H9 (cell line): ENCODE data around the gene PCDH10. TPM values are rescaled to one million over a fixed set of nuclear protein-coding genes. Genes with fewer than 3 reads are reported as not detected.

Experiments used
- DNase-seq: peaks from one replicate; pipeline ENCODE4 v3.0.0-alpha.2; 2017
- H2AFZ ChIP-seq: one replicate; pipeline ENCODE4 v1.6.1; 2013; ENCODE audit warnings: mild to moderate bottlenecking, low read length, control low read depth, moderate library complexity
- H2AK5ac ChIP-seq: 2 replicates; pipeline ENCODE4 v1.6.1; 2013; ENCODE audit warnings: low read length, control low read depth, mixed read lengths; ENCODE audit not compliant: insufficient read length
- H2BK120ac ChIP-seq: one replicate; pipeline ENCODE4 v1.6.1; 2013; ENCODE audit warnings: low read depth, mild to moderate bottlenecking, low read length, control low read depth, inconsistent platforms; ENCODE audit not compliant: poor library complexity, severe bottlenecking
- H2BK12ac ChIP-seq: 2 replicates; pipeline ENCODE4 v1.6.1; 2013; ENCODE audit warnings: low read length, control low read depth, mixed read lengths, low read depth; ENCODE audit not compliant: insufficient read length
- H2BK15ac ChIP-seq: 2 replicates; pipeline ENCODE4 v1.6.1; 2013; ENCODE audit warnings: low read depth, low read length, control low read depth
- H2BK20ac ChIP-seq: one replicate; pipeline ENCODE4 v1.6.1; 2013; ENCODE audit warnings: low read depth, mild to moderate bottlenecking, low read length, control low read depth, inconsistent platforms; ENCODE audit not compliant: poor library complexity, severe bottlenecking
- H2BK5ac ChIP-seq: 2 replicates; pipeline ENCODE4 v1.6.1; 2013; ENCODE audit warnings: low read length, control low read depth, mixed read lengths; ENCODE audit not compliant: insufficient read length
- H3K14ac ChIP-seq: 2 replicates; pipeline ENCODE4 v1.6.1; 2013; ENCODE audit warnings: low read length, control low read depth; ENCODE audit not compliant: insufficient read depth
- H3K18ac ChIP-seq: 2 replicates; pipeline ENCODE4 v1.6.1; 2013; ENCODE audit warnings: low read depth, mild to moderate bottlenecking, mixed read lengths, low read length, control low read depth; ENCODE audit not compliant: insufficient read length
- H3K23ac ChIP-seq: 2 replicates; pipeline ENCODE4 v1.6.1; 2013; ENCODE audit warnings: low read length, control low read depth, mixed read lengths, low read depth; ENCODE audit not compliant: insufficient read length
- H3K23me2 ChIP-seq: 2 replicates; pipeline ENCODE4 v1.6.1; 2013; ENCODE audit warnings: low read depth, mild to moderate bottlenecking, mixed read lengths, low read length, control low read depth; ENCODE audit not compliant: insufficient read length, poor library complexity, severe bottlenecking
- H3K27ac ChIP-seq: 2 replicates; pipeline ENCODE4 v1.5.1; 2013; ENCODE audit warnings: low read length, control low read depth, mixed read lengths, low read depth; ENCODE audit not compliant: insufficient read length
- H3K27me3 ChIP-seq: 2 replicates; pipeline ENCODE4 v1.6.1; 2013; ENCODE audit warnings: low read length, control low read depth, inconsistent platforms; ENCODE audit not compliant: insufficient read depth
- H3K4ac ChIP-seq: 2 replicates; pipeline ENCODE4 v1.6.1; 2013; ENCODE audit warnings: low read depth, mild to moderate bottlenecking, control low read depth, inconsistent platforms, low read length, moderate library complexity
- H3K4me1 ChIP-seq: 2 replicates; pipeline ENCODE4 v1.6.1; 2013; ENCODE audit warnings: low read length, control low read depth, inconsistent platforms; ENCODE audit not compliant: insufficient read depth
- H3K4me2 ChIP-seq: 2 replicates; pipeline ENCODE4 v1.6.1; 2013; ENCODE audit warnings: low read length, control low read depth, mixed read lengths; ENCODE audit not compliant: insufficient read length, insufficient read depth
- H3K56ac ChIP-seq: 2 replicates; pipeline ENCODE4 v1.6.1; 2013; ENCODE audit warnings: low read depth, mild to moderate bottlenecking, mixed read lengths, low read length, control low read depth; ENCODE audit not compliant: insufficient read length
- H3K79me1 ChIP-seq: 2 replicates; pipeline ENCODE4 v1.6.1; 2013; ENCODE audit warnings: low read depth, mild to moderate bottlenecking, moderate library complexity, low read length, control low read depth, inconsistent platforms; ENCODE audit not compliant: insufficient read depth, poor library complexity, severe bottlenecking
- H3K79me2 ChIP-seq: 2 replicates; pipeline ENCODE4 v1.6.1; 2013; ENCODE audit warnings: low read length, control low read depth, inconsistent platforms; ENCODE audit not compliant: insufficient read depth
- H3K9ac ChIP-seq: 2 replicates; pipeline ENCODE4 v1.6.1; 2013; ENCODE audit warnings: low read length, control low read depth, mixed read lengths; ENCODE audit not compliant: insufficient read length; ENCODE audit errors: extremely low read depth
- H3K9me3 ChIP-seq: one replicate; pipeline ENCODE4 v1.6.1; 2013; ENCODE audit warnings: low read depth, low read length, inconsistent platforms; ENCODE audit not compliant: control insufficient read depth
- H3T11ph ChIP-seq: one replicate; pipeline ENCODE4 v1.6.1; 2013; ENCODE audit warnings: mild to moderate bottlenecking, low read length, control low read depth, inconsistent platforms
- H4K20me1 ChIP-seq: one replicate; pipeline ENCODE4 v1.6.1; 2013; ENCODE audit not compliant: control insufficient read depth, insufficient read length, insufficient read depth
- H4K5ac ChIP-seq: 2 replicates; pipeline ENCODE4 v1.6.1; 2013; ENCODE audit warnings: low read depth, mild to moderate bottlenecking, mixed read lengths, low read length, control low read depth; ENCODE audit not compliant: insufficient read length
- H4K8ac ChIP-seq: replicated peaks from 2 replicates; pipeline ENCODE4 v1.6.1; 2013; ENCODE audit warnings: low read length, control low read depth, mixed read lengths, low read depth; ENCODE audit not compliant: insufficient read length
- H4K91ac ChIP-seq: 2 replicates; pipeline ENCODE4 v1.6.1; 2013; ENCODE audit warnings: low read depth, mild to moderate bottlenecking, moderate library complexity, mixed read lengths, low read length, control low read depth; ENCODE audit not compliant: insufficient read length
- H3K27ac Mint-ChIP-seq, 3 experiments: 2 replicates in 2 of 3; 3 replicates in 1 of 3; pipeline ENCODE4 v1.8.0; 2020 to 2021; ENCODE audit warnings: mixed read lengths in 3 of 3, mild to moderate bottlenecking in 1 of 3, moderate library complexity in 1 of 3
- H3K27me3 Mint-ChIP-seq: 2 replicates; pipeline ENCODE4 v1.8.0; 2021; ENCODE audit warnings: low read depth, mild to moderate bottlenecking, moderate library complexity, mixed read lengths
- H3K36me3 Mint-ChIP-seq, 3 experiments: 2 replicates in 2 of 3; 3 replicates in 1 of 3; pipeline ENCODE4 v1.8.0; 2020 to 2021; ENCODE audit warnings: low read depth in 3 of 3, mixed read lengths in 3 of 3; ENCODE audit not compliant: insufficient read depth in 1 of 3
- H3K4me1 Mint-ChIP-seq, 2 experiments: 2 replicates each; pipeline ENCODE4 v1.8.0; 2020; ENCODE audit warnings: mixed read lengths in 2 of 2
- H3K4me3 Mint-ChIP-seq, 2 experiments: 2 replicates in 1 of 2; 3 replicates in 1 of 2; pipeline ENCODE4 v1.8.0; 2020 to 2021; ENCODE audit warnings: mild to moderate bottlenecking in 2 of 2, mixed read lengths in 2 of 2, moderate library complexity in 1 of 2
- H3K9me3 Mint-ChIP-seq, 2 experiments: 2 replicates in 1 of 2; 3 replicates in 1 of 2; pipeline ENCODE4 v1.8.0; 2020; ENCODE audit warnings: mild to moderate bottlenecking in 2 of 2, mixed read lengths in 2 of 2, moderate library complexity in 1 of 2
- CTCF ChIP-seq: fragments of 200-600 bp; sonication (generic); conservative IDR thresholded peaks from 3 replicates; pipeline ENCODE4 v1.8.0; 2021; ENCODE audit warnings: antibody characterized with exemption, mild to moderate bottlenecking
- WGBS: extraction: QIAGEN DNeasy Blood & Tissue Kit; methylation state at CpG from one replicate; pipeline ENCODE4 v1.1.7; 2013; ENCODE audit warnings: missing lambda C conversion rate, low lambda C conversion rate, mixed read lengths; ENCODE audit not compliant: insufficient read length; ENCODE audit errors: extremely low coverage; 5-methylcytosine and 5-hydroxymethylcytosine counted together
- total RNA-seq: library from RNA; stranded (reverse); gene quantifications from 2 replicates; pipeline ENCODE4 v1.2.1, GENCODE V29; 2021

Gene PCDH10
- total RNA-seq, 1 experiment from 2014 or later, result 8.1 TPM

- Mint-ChIP-seq H3K4me3 (peak overlapping the region; percentile 82 to 92), H3K9me3 (peaks cover 0 to 6% of the 10 kb centered on the region in 2 experiments; a peak in 3 of 5 replicates), H3K4me1 (peaks cover 43 to 48% of the 10 kb centered on the region in 2 experiments), H3K27ac (no peak overlapping the region), H3K27me3 (peaks cover 61% of the 10 kb centered on the region), H3K36me3 (no peaks in the 10 kb centered on the region; a peak in 1 of 7 replicates)
- no peak for DNase-seq
- H3K4ac ChIP-seq, result no peak overlapping the region
- H4K8ac ChIP-seq, result no peak overlapping the region
- H3K18ac ChIP-seq, result no peak overlapping the region
- no peaks in the 10 kb centered on the region for H3K79me1 ChIP-seq
- H2BK5ac ChIP-seq, result no peak overlapping the region
- H3K4me2 ChIP-seq, result peak overlapping the region; percentile 98
- no peak overlapping the region for H2AFZ ChIP-seq
- no peaks in the 10 kb centered on the region for H3K9me3 ChIP-seq
- no CpG with 5 or more reads among the region's 23 CpGs for WGBS
- no peak overlapping the region for H4K91ac ChIP-seq
- no peak overlapping the region for H2BK120ac ChIP-seq
- no peaks in the 10 kb centered on the region for H3K79me2 ChIP-seq
- peaks cover 2% of the 10 kb centered on the region for H4K20me1 ChIP-seq
- no peak overlapping the region for H3T11ph ChIP-seq
- H3K23ac ChIP-seq, result no peak overlapping the region
- no peak overlapping the region for H3K14ac ChIP-seq
- H3K23me2 ChIP-seq, result peaks cover 63% of the 10 kb centered on the region
- H3K27me3 ChIP-seq, result peaks cover 29% of the 10 kb centered on the region; the same call in 1 of the 2 replicates
- no peak for TF ChIP-seq CTCF
- H2BK15ac ChIP-seq, result no peak overlapping the region
- no peak overlapping the region for H2BK20ac ChIP-seq
- H2AK5ac ChIP-seq, result no peak overlapping the region
- no peak overlapping the region for H4K5ac ChIP-seq
- peak overlapping the region; percentile 15 for H3K9ac ChIP-seq
- H2BK12ac ChIP-seq, result no peak overlapping the region
- no peaks in the 10 kb centered on the region for H3K4me1 ChIP-seq
- H3K27ac ChIP-seq, result no peak overlapping the region
- no peak overlapping the region for H3K56ac ChIP-seq
These were observed 1.7 kb upstream of the PCDH10 start for GRCh38 chr4:133147286-133147821.
